Measurements from ENCODE around the gene AMT. TPM values are rescaled to one million over a fixed set of nuclear protein-coding genes. Genes with fewer than 3 reads are reported as not detected.
"Not testable (repeated sequence)": the region's sequence is repeated elsewhere in the genome, so short reads cannot be mapped to it uniquely, and the experiment has no call there.

Gene AMT
- total RNA-seq, 2 experiments from 2014 or later: 5.3 to 6.0 TPM

- intact Hi-C loops (cut with micrococcal nuclease; ENCODE audit: unreplicated experiment): loop anchor here (2.0 kb wide), 1 partner anchor 51 kb away; the partner anchor contains the start of gene GPX1
- H3K9me2 ChIP-seq (ENCODE audit: insufficient read depth, low read length): no peaks in the 10 kb centered on the region
- peak overlapping the region; percentile 86 for H3K4me2 ChIP-seq (ENCODE audit: low read length)
- peak overlapping the region; percentile 91 for H3K4me3 ChIP-seq (ENCODE audit: low read depth, low read length, poor library complexity, severe bottlenecking)
- peaks cover 81% of the 10 kb centered on the region for H3K79me2 ChIP-seq (ENCODE audit: insufficient read depth, low read depth, low read length)
- H3K36me3 ChIP-seq (ENCODE audit: insufficient read depth, low read length): peaks cover 41% of the 10 kb centered on the region
- no peak overlapping the region for H2AFZ ChIP-seq (ENCODE audit: low read length)
- TF ChIP-seq CTCF (conservative IDR thresholded peaks at IDR 0.05; ENCODE audit: low read length) (no peak), EZH2phosphoT487 (IDR thresholded peaks at IDR 0.05; ENCODE audit: borderline replicate concordance, low read depth, low read length) (no peak)
- BruUV-seq (replicated peaks): TSS peak; percentile 78
- H3K9me3 ChIP-seq (ENCODE audit: low read length): no peaks in the 10 kb centered on the region
- H4K20me1 ChIP-seq (ENCODE audit: insufficient read depth, low read length): peaks cover 37% of the 10 kb centered on the region
- peak overlapping the region; percentile 79 for H3K27ac ChIP-seq (ENCODE audit: low read depth, low read length, poor library complexity, severe bottlenecking)
- DNase-seq (ENCODE audit: low spot score): no peak
- peaks cover 52% of the 10 kb centered on the region for H3K4me1 ChIP-seq (ENCODE audit: insufficient read depth, low read length, poor library complexity, severe bottlenecking)
- ChIA-PET CTCF (ENCODE audit: unreplicated experiment) (no interaction called here), POLR2A (interaction anchor here (0.6 to 1.5 kb wide), 4 partner anchors 13 to 65 kb away, joined by 4 read pairs; no protein-coding TSS in a partner anchor)
These were observed 12.0 kb downstream of the AMT start for GRCh38 chr3:49410066-49410845.

- Histone ChIP-seq H3K4me2 (ENCODE audit: low read length) (peak overlapping the region; percentile 86), H3K9me2 (ENCODE audit: insufficient read depth, low read length) (no peaks in the 10 kb centered on the region), H3K4me1 (ENCODE audit: insufficient read depth, low read length, poor library complexity, severe bottlenecking) (peaks cover 41% of the 10 kb centered on the region), H3K4me3 (ENCODE audit: low read depth, low read length, poor library complexity, severe bottlenecking) (peak overlapping the region; percentile 24), H2AFZ (ENCODE audit: low read length) (no peak overlapping the region), H3K9me3 (ENCODE audit: low read length) (0 out of 2 replicates have a peak, but pooled peaks cover 9% of the 10 kb centered on the region), H3K36me3 (ENCODE audit: insufficient read depth, low read length) (peaks cover 64% of the 10 kb centered on the region), H4K20me1 (ENCODE audit: insufficient read depth, low read length) (peaks cover 45% of the 10 kb centered on the region), H3K27ac (ENCODE audit: low read depth, low read length, poor library complexity, severe bottlenecking) (peak overlapping the region; percentile 10), H3K79me2 (ENCODE audit: insufficient read depth, low read depth, low read length) (peaks cover 99% of the 10 kb centered on the region)
- ChIA-PET CTCF (ENCODE audit: unreplicated experiment) (no interaction called here), POLR2A (interaction anchor here (0.7 to 1.6 kb wide), 2 partner anchors 17 to 67 kb away, joined by 4 to 5 read pairs; partner anchors contain the start of gene USP4)
- no peak for DNase-seq (ENCODE audit: low spot score)
- intact Hi-C loops (cut with micrococcal nuclease; ENCODE audit: unreplicated experiment): no loop called here
- no peak for TF ChIP-seq CTCF (conservative IDR thresholded peaks at IDR 0.05; ENCODE audit: low read length)
- TF ChIP-seq EZH2phosphoT487 (IDR thresholded peaks at IDR 0.05; ENCODE audit: borderline replicate concordance, low read depth, low read length): no peak
- no TSS peak for BruUV-seq (replicated peaks)
These were observed 15.4 kb downstream of the AMT start for GRCh38 chr3:49406571-49407565.

GRCh38 chr3:49405570-49405969 is 16.7 kb downstream of the AMT start:
- H3K9me3 ChIP-seq (ENCODE audit: low read length); H3K27ac ChIP-seq (ENCODE audit: low read depth, low read length, poor library complexity, severe bottlenecking); CTCF ChIA-PET (ENCODE audit: unreplicated experiment); H3K4me2 ChIP-seq (ENCODE audit: low read length); H3K9me2 ChIP-seq (ENCODE audit: insufficient read depth, low read length); H2AFZ ChIP-seq (ENCODE audit: low read length); BruUV-seq (replicated peaks); DNase-seq (ENCODE audit: low spot score); intact Hi-C loops (cut with micrococcal nuclease; ENCODE audit: unreplicated experiment); H3K4me3 ChIP-seq (ENCODE audit: low read depth, low read length, poor library complexity, severe bottlenecking): not testable (repeated sequence)
- H3K79me2 ChIP-seq (ENCODE audit: insufficient read depth, low read depth, low read length): peaks cover 100% of the 10 kb centered on the region
- peaks cover 52% of the 10 kb centered on the region for H3K4me1 ChIP-seq (ENCODE audit: insufficient read depth, low read length, poor library complexity, severe bottlenecking)
- POLR2A ChIA-PET: interaction anchor here (0.7 to 1.6 kb wide), 2 partner anchors 43 to 66 kb away, joined by 4 to 5 read pairs; partner anchors contain the start of gene USP4
- H4K20me1 ChIP-seq (ENCODE audit: insufficient read depth, low read length): peaks cover 48% of the 10 kb centered on the region
- peaks cover 67% of the 10 kb centered on the region for H3K36me3 ChIP-seq (ENCODE audit: insufficient read depth, low read length)

Measured in OCI-LY7 (cell line).